Astrocyte (in vitro differentiated cells and primary cell): ENCODE measurements around the gene PGBD4. TPM values are rescaled to one million over a fixed set of nuclear protein-coding genes. Genes with fewer than 3 reads are reported as not detected.

Source experiments
- DNase-seq: peaks from one replicate; pipeline ENCODE4 v3.0.0-alpha.2; 2010; ENCODE audit warnings: low read depth
- FAIRE-seq: peaks from 2 replicates; lab custom pipeline; 2011; peaks lifted over from hg19 to GRCh38; lab: Jason Lieb, UNC
- H2AFZ ChIP-seq: 2 replicates; pipeline ENCODE4 v1.6.0; 2012; ENCODE audit warnings: low read depth, low read length, inconsistent platforms
- H3K27ac ChIP-seq: 2 replicates; pipeline ENCODE4 v1.5.1; 2011; ENCODE audit warnings: low read depth, low read length, inconsistent platforms
- H3K27me3 ChIP-seq: 2 replicates; pipeline ENCODE4 v1.6.0; 2011; ENCODE audit warnings: low read length, inconsistent platforms; ENCODE audit not compliant: insufficient read depth
- H3K36me3 ChIP-seq: 2 replicates; pipeline ENCODE4 v1.5.1; 2011; ENCODE audit warnings: low read length, inconsistent platforms; ENCODE audit not compliant: insufficient read depth
- H3K4me1 ChIP-seq: 2 replicates; pipeline ENCODE4 v1.5.1; 2011; ENCODE audit warnings: low read length, inconsistent platforms; ENCODE audit not compliant: insufficient read depth
- H3K4me2 ChIP-seq: 2 replicates; pipeline ENCODE4 v1.6.0; 2012; ENCODE audit warnings: low read length, inconsistent platforms
- H3K4me3 ChIP-seq: 2 replicates; pipeline ENCODE4 v1.5.1; 2011; ENCODE audit warnings: low read depth, mild to moderate bottlenecking, low read length, inconsistent platforms; ENCODE audit not compliant: insufficient read depth
- H3K79me2 ChIP-seq: 2 replicates; pipeline ENCODE4 v1.6.0; 2012; ENCODE audit warnings: mild to moderate bottlenecking, low read length, inconsistent platforms; ENCODE audit not compliant: insufficient read depth
- H3K9ac ChIP-seq: 2 replicates; pipeline ENCODE4 v1.6.0; 2012; ENCODE audit warnings: mild to moderate bottlenecking, low read length, inconsistent platforms
- H3K9me3 ChIP-seq: 2 replicates; pipeline ENCODE4 v1.5.1; 2012; ENCODE audit warnings: low read depth, mild to moderate bottlenecking, low read length, inconsistent platforms; ENCODE audit not compliant: insufficient read depth
- H4K20me1 ChIP-seq: 2 replicates; pipeline ENCODE4 v1.6.0; 2012; ENCODE audit warnings: low read length, inconsistent platforms; ENCODE audit not compliant: insufficient read depth
- H3K27ac Mint-ChIP-seq: one replicate; pipeline ENCODE4 v1.8.0; 2021; ENCODE audit warnings: mild to moderate bottlenecking, mixed read lengths; ENCODE audit not compliant: unreplicated experiment
- H3K27me3 Mint-ChIP-seq: one replicate; pipeline ENCODE4 v1.8.0; 2021; ENCODE audit warnings: low read depth, mixed read lengths; ENCODE audit not compliant: unreplicated experiment
- H3K36me3 Mint-ChIP-seq: one replicate; pipeline ENCODE4 v1.8.0; 2021; ENCODE audit warnings: low read depth, mixed read lengths; ENCODE audit not compliant: unreplicated experiment
- H3K4me1 Mint-ChIP-seq: one replicate; pipeline ENCODE4 v1.8.0; 2021; ENCODE audit warnings: low read depth, mixed read lengths; ENCODE audit not compliant: unreplicated experiment
- H3K4me3 Mint-ChIP-seq: one replicate; pipeline ENCODE4 v1.8.0; 2021; ENCODE audit warnings: mild to moderate bottlenecking, moderate library complexity, mixed read lengths; ENCODE audit not compliant: unreplicated experiment
- H3K9me3 Mint-ChIP-seq: one replicate; pipeline ENCODE4 v1.8.0; 2021; ENCODE audit warnings: mild to moderate bottlenecking, mixed read lengths; ENCODE audit not compliant: unreplicated experiment
- CTCF ChIP-seq: IDR thresholded peaks from 2 replicates; pipeline ENCODE4 v1.5.1; 2011; ENCODE audit warnings: low read depth, mild to moderate bottlenecking, inconsistent platforms, low read length, moderate library complexity; ENCODE audit not compliant: insufficient read depth
- EZH2 ChIP-seq: IDR thresholded peaks from 2 replicates; pipeline ENCODE4 v1.6.1; 2012; ENCODE audit warnings: mild to moderate bottlenecking, low read length, inconsistent platforms; ENCODE audit not compliant: insufficient read depth
- total RNA-seq: library from RNA; stranded (reverse); gene quantifications from 2 replicates; pipeline ENCODE4 v1.2.1, GENCODE V29; 2021

Gene PGBD4
- total RNA-seq, 1 donor from 2014 or later: 1.4 TPM

GRCh38 chr15:34102175-34102925 is 467 bp downstream of the PGBD4 start:
- Histone ChIP-seq H3K9me3 (no peaks in the 10 kb centered on the region), H3K27me3 (no peaks in the 10 kb centered on the region), H3K4me2 (peak overlapping the region; percentile 98), H3K79me2 (peaks cover 49% of the 10 kb centered on the region), H3K36me3 (peaks cover 3% of the 10 kb centered on the region), H4K20me1 (peaks cover 14% of the 10 kb centered on the region), H3K4me3 (peak overlapping the region; percentile 97), H3K9ac (peak overlapping the region; percentile 98), H3K4me1 (peaks cover 9% of the 10 kb centered on the region), H2AFZ (peak overlapping the region; percentile 80), H3K27ac (peak overlapping the region; percentile 86)
- no peaks in the 10 kb centered on the region for H3K27me3 Mint-ChIP-seq
- peaks cover 10% of the 10 kb centered on the region for H3K36me3 Mint-ChIP-seq
- H3K4me1 Mint-ChIP-seq: peaks cover 2% of the 10 kb centered on the region
- H3K9me3 Mint-ChIP-seq: no peaks in the 10 kb centered on the region
- no peak for TF ChIP-seq CTCF
- no peak for TF ChIP-seq EZH2
- H3K27ac Mint-ChIP-seq: peak overlapping the region; percentile 99
- DNase-seq (no peak), FAIRE-seq (no peak)
- peak overlapping the region; percentile 99 for H3K4me3 Mint-ChIP-seq

- H3K9ac ChIP-seq: no peak overlapping the region
- Mint-ChIP-seq H3K36me3 (peaks cover 7% of the 10 kb centered on the region), H3K4me3 (no peak overlapping the region), H3K9me3 (no peaks in the 10 kb centered on the region), H3K27ac (no peak overlapping the region), H3K4me1 (peaks cover 2% of the 10 kb centered on the region), H3K27me3 (no peaks in the 10 kb centered on the region)
- H3K9me3 ChIP-seq: no peaks in the 10 kb centered on the region
- TF ChIP-seq EZH2 (no peak), CTCF (no peak)
- FAIRE-seq (no peak), DNase-seq (no peak)
- no peak overlapping the region for H2AFZ ChIP-seq
- H3K27ac ChIP-seq: no peak overlapping the region
- H3K79me2 ChIP-seq: peaks cover 10% of the 10 kb centered on the region
- H4K20me1 ChIP-seq: no peaks in the 10 kb centered on the region
- no peak overlapping the region for H3K4me2 ChIP-seq
- H3K27me3 ChIP-seq: no peaks in the 10 kb centered on the region
- H3K4me3 ChIP-seq: no peak overlapping the region
- H3K4me1 ChIP-seq: peaks cover 4% of the 10 kb centered on the region
- no peaks in the 10 kb centered on the region for H3K36me3 ChIP-seq
Measured at GRCh38 chr15:34106423-34106822, 4.5 kb downstream of the PGBD4 start.

DNA sequence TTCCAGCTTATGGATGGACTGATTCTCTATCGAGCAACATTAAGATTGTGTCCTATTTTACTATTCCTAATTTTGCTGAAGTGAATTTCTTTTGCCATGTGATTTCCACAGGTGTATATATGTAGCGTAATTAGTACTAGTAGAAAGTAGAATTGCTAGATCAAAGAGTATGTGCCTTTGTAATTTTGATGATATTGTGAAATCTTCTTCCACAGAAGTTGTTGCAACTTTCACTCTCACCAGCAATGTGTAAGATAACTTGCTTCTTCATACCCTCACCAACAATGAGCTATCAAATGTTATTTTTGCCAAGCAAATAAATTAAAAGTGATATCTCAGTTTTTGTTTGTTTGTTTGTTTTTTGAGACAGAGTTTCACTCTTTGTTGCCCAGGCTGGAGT is 5.4 kb downstream of the PGBD4 start:
- H3K4me3 Mint-ChIP-seq: no peak overlapping the region
- H3K27me3 Mint-ChIP-seq: no peaks in the 10 kb centered on the region
- no peak overlapping the region for H3K27ac ChIP-seq
- no peaks in the 10 kb centered on the region for H3K36me3 ChIP-seq
- peaks cover 5% of the 10 kb centered on the region for H3K36me3 Mint-ChIP-seq
- no peak overlapping the region for H2AFZ ChIP-seq
- H3K4me2 ChIP-seq: no peak overlapping the region
- H3K27me3 ChIP-seq: no peaks in the 10 kb centered on the region
- H3K9me3 ChIP-seq: no peaks in the 10 kb centered on the region
- FAIRE-seq: no peak
- DNase-seq: no peak
- H3K4me3 ChIP-seq: no peak overlapping the region
- no peaks in the 10 kb centered on the region for H3K9me3 Mint-ChIP-seq
- peaks cover 8% of the 10 kb centered on the region for H3K79me2 ChIP-seq
- H3K9ac ChIP-seq: no peak overlapping the region
- no peak overlapping the region for H3K27ac Mint-ChIP-seq
- H4K20me1 ChIP-seq: no peaks in the 10 kb centered on the region
- TF ChIP-seq EZH2 (no peak), CTCF (no peak)
- peaks cover 2% of the 10 kb centered on the region for H3K4me1 Mint-ChIP-seq
- H3K4me1 ChIP-seq: peaks cover 4% of the 10 kb centered on the region
